HG03442 (cell line): Measurements from ENCODE around the gene DNAJB14.

ENCODE experiments used
- ATAC-seq: cut with Tn5 transposase; IDR thresholded peaks from one replicate; pipeline ENCODE4 v1.9.1; 2021; ENCODE audit warnings: mild to moderate bottlenecking, moderate library complexity; ENCODE audit not compliant: unreplicated experiment

DNAJB14 gene

DNA sequence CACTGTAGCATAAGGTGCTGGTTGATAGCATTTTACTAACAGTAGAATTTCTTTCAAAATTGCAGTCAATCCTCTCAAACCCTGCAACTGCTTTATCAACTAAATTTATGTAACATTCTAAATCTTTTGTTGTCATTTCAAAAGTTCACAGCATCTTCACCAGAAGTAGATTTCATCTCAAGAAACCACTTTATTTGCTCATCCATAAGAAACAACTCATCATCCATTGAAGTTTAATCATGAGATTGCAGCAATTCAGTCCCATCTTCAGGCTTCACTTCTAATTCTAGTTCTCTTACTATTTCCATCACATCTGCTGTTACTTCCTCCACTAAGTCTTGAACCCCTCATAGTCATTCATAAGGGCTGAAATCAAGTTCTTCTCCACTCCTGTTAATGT, 73.8 kb downstream of the DNAJB14 start:
- no peak for ATAC-seq

DNA sequence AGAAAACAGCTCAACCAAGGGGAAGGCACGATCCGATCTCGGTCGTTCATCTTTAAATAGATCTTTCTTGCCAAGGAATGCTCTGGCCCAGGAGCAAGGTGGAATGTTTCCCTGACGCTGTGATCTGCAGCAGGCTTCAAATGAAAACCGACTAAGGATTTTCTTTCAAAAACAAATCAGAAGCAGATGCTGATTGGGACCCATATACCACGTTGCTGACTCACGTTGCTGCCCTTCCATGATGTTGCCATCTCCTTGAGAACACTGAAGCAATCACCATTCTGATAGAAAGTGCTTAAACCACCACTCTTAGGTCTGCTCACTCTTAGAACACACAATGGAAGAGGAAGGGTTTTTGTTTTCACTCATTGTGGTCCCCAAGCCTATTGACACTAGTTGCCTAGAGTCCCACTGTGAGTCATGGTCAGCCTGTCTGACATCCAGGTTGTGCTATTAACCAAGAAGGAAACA, 78.3 kb downstream of the DNAJB14 start:
- ATAC-seq: peak; percentile 75

DNA sequence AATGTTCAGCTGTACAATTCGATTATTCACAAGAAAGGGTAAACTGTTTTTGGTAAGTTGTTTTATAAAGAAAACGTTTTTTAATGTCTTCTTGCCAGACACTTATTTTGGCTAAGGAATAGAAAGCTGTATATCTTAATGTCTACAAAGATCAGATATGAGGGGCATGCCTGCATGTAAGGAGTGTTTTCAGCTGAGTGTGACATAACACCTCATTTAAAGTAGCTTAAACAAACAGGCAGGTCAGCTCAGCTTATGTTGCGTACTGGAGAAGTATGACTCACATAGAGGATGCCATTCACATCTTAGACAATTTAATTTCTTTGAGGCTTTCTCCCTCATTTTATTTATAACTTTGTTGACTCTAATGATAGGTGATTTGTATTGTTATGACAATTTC, 82.6 kb downstream of the DNAJB14 start:
- ATAC-seq: no peak

DNA sequence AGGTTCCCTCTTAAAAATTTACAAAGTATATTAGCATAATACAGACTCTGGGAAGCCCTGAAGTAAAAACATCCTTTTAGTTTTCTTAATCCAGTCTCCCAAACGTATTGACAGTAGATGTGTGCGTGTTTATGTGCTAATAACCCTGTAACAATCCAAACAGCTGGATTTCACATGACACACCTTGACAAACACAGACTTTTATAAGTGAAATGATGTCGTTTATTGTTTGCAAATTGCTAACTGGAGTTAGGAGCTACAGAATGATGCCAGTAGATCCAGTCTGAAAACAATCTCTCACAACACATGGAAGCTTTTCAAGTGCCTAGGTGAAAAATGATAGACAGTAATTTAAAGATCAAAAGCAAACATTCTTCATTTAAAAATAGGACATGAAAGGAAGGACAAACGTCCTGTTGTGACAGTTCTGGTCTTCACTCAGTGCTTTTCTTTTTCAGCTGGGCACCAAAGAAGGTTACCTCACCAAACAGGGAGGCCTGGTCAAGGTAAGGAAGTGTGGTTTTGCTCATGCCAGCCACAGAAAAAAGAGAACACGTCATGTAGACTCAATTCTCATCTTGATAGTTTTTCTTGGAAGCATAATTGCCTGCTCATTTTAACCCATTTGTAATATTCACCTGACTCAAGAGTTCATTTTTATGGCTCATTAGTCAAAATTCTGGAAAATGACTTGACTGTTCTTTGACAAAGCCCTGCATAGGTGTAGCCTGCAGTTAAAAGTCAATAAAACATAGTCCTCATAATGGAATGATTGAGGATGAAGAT, 85.1 kb downstream of the DNAJB14 start:
- peak; percentile 82 for ATAC-seq

DNA sequence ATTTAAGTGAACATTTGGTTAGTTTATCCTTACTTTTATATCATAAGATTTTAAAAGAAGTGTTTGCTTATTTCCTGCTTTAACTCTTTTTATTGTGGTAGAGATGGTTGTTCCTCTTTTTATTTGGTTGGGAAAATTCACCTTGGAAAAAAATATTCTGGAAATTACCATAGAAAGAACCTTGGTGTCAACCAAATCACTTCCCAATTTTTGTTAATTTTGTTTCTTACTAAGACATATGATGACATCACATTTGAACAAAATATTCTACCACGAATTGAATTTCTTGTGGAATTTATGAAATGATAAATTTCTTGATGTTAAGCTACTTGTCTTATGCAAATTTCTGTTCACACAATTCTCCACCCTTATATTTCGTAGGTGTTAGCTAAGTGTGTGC, 85.9 kb downstream of the DNAJB14 start:
- no peak for ATAC-seq

DNA sequence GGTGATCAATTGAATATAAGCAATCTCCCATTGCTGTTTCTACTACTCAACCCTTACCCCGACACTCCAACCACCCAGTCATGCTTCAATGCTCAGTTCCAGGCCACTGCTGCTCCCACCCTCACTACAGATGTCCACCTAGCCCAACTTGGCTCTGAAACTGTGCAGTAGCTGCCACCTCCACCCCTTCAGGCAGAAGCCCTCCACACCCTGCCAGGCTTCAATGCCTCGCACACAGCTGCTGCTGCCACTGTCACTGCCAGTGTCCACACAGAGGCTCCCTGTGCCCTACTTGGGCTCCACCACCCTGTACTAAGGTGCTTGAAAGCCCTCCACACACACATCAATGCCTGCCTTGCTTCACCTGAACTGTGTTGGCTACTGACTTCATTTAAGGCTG, 86.8 kb downstream of the DNAJB14 start:
- peak; percentile 36 for ATAC-seq

DNA sequence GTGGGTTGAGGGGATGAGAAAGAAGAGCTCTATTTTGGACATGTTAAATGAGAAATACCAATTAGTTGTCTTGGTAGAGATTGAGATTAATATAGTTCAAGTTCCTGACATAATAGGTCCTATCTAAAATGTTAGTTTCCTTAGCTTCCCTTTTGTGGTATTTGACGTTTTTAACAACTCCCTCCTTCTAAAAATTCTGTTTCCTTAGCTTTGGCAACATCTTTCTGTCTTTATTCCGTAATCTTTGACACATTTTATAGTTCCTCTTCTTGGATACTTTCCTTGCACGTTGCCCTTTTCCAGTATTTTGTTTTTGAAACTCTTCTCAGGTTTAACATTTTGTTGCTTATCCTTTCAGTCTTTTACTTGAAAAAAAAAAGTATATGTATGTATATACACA, 89.1 kb downstream of the DNAJB14 start:
- no peak for ATAC-seq

DNA sequence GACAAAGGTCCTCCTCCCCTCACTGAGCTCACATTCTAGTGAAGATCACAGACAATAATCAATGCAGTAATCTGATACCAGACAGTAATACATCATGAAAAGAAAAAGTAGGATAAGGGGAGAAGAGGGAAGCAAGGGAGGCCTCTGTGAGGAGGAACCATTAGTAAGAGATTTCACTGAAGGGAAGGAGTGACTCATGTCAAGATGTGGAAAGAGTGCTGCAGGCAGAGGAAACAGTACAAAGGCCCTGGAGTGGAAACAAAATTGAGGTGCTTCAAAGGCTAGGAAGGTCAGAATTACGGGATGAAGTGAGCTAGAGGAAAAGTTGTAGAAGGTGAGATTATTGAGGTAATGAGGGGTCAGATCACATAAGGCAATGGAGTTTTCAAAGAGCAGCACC, 90.3 kb downstream of the DNAJB14 start:
- ATAC-seq: no peak

DNA sequence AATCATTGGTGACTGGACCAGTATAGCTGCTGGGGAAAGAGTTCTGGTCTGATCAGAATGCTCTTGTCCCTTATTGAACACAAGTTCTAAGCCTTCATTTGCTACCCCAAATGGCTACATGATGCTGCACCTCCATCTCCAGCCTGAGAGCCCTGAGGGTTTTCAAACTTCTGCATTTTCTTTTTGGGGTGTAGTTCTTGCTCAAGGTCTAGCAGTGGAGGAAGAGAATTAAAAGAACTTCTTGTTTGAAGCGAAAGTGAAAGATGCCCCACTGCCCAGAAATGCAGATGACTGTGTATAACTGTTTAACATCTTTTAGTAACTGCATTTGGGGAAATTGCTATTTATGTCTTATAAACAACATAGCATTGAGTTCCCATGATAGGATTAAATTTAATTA, 90.7 kb downstream of the DNAJB14 start:
- ATAC-seq: no peak

DNA sequence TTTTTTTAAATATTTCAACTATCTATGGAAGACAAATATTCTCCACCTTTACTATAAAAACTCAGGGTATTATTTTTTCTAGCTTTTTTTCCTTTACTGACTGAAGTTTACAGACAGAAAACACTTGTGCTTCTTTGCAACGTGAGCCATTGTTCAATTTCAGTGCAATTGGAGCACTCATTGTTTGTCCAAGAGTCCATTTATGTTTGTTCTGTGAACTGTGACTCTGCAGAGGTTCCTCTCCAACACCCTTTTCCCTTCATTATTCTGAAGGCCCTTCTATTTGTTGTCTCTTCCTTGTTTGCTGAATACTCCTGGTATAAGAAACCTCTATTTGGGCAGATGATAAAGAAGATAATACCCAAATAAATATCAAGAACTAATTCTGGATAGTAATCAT, 92.4 kb downstream of the DNAJB14 start:
- ATAC-seq: no peak

DNA sequence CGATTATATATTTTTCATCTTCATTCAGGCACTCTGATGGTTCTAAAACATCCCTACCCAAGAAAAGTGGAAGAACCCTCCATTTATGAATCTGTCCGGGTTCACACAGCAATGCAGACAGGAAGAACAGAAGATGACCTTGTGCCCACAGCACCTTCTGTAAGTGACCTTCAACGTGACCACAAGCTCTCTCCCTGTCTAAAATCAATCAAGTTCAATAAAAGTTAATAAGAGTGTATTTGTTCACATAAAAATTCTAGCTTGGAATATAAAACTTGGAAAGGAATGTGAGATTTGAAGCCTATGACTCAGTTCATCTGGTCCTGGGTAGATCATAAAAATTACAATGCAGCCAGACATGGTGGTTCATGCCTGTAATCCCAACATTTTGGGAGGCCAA, 93.2 kb downstream of the DNAJB14 start:
- no peak for ATAC-seq

DNA sequence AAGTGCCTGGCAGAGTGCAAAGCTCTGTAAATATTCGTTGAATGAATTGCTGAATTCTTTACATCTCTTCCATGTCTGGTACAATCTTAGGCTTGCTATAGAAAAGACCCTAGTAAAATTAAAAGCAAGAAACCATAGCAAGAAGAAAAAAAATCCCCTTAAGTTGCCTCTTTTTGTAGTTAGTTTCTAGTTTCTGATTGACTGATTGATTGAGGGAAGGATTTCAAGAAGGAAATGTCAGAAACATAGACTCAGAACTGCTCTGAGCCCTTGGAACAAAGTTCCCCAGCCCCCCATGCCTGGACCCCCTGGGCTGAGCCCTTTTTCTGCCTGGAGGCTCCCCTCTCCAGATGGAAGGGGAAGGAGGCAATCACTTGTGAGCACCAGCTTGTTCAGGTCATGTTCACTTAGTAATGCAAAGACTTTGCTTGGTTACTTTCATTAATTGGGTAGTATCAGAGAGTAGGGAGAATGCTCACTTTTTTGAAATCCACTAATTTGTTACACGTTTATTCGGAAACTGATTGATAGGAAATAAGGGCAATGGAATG, 94.1 kb downstream of the DNAJB14 start:
- no peak for ATAC-seq

DNA sequence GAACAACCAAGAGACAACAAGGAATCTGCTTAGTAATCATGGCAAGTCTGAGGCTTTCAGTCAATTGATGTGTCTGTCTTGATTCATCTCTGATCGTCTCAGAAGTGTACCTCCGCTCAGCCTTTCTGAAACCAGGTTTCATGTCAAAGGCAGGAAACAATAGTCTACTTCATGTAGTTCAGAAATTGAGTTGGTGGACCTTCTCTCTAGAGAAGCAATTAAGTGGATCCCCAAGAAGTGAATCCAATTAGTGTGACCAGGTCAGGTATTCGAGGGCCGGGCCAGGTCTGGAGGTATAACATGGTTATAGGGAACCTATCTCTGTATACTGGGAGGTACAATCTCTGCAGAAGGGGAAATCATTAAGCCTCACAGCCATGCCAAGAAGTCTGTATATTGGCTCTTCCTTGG, 97.8 kb downstream of the DNAJB14 start:
- peak; percentile 42 for ATAC-seq

DNA sequence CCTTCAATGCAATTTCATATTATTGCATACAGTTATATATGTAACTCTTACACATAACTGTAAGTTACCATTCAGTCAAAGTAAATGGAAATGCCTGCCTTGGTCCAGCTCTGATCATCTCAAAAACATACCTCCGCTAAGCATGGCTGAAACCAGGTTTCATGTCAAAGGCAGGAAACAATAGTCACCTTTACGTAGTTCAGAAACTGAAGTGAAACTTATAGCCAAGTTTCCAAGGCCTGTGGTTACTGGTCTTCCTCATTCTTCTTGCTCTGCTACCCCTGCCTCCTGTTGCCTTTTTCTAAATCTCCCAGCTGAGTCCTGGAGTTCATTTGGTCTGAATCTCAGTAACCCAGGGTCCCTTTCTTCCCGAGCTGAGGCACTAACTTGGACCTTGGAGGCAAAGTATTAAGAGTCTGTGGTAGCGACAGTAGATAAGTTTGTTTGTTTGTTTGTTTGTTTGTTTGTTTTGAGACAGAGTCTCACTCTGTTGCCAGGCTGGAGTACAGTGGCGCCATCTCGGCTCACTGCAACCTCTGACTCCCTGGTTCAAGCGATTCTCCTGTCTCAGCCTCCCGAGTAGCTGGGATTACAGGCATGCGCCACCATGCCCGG, 98.9 kb downstream of the DNAJB14 start:
- peak; percentile 52 for ATAC-seq

DNA sequence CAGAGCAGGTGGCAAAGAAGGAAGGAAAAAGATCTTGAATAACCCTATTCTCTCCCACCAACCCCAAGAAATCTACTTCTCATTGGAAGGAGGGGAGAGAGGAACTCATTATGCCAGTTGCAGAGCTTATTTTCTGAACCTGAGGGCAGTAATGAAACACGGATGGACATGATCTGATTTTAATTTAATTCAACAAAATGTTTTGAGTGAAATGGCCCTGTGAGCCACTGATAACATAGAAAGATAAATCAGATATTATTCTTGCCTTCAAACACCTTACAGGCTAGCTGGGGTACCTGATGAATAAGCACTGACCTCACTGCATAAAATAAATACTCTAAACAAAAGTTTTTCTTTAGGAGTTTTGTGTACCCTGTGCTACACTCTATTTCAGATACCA, 99.5 kb downstream of the DNAJB14 start:
- no peak for ATAC-seq
